ENCODE measurements around the gene PLCH1.

Gene PLCH1

GRCh38 chr3:155370764-155371503, 373.9 kb downstream of the PLCH1 start:
- DNase-seq (ENCODE audit: low spot score) = no peak

GRCh38 chr3:155370198-155370597, 374.7 kb downstream of the PLCH1 start:
- DNase-seq (ENCODE audit: low spot score) = no peak

- no peak for DNase-seq (ENCODE audit: low spot score)
Measured at GRCh38 chr3:155369735-155370134, 375.1 kb downstream of the PLCH1 start.

- DNase-seq (ENCODE audit: low spot score) = no peak
Measured at GRCh38 chr3:155369244-155369643, 375.6 kb downstream of the PLCH1 start.

- no peak for DNase-seq (ENCODE audit: low spot score)
Measured at GRCh38 chr3:155368786-155369185, 376.1 kb downstream of the PLCH1 start.

- no peak for DNase-seq (ENCODE audit: low spot score)
Measured at GRCh38 chr3:155367506-155367905, 377.4 kb downstream of the PLCH1 start.

GRCh38 chr3:155365178-155365783, 379.6 kb downstream of the PLCH1 start:
- no peak for DNase-seq (ENCODE audit: low spot score)

- DNase-seq (ENCODE audit: low spot score) = no peak
Measured at GRCh38 chr3:155364492-155364891, 380.4 kb downstream of the PLCH1 start.

GRCh38 chr3:155363690-155364070, 381.2 kb downstream of the PLCH1 start:
- no peak for DNase-seq (ENCODE audit: low spot score)

- no peak for DNase-seq (ENCODE audit: low spot score)
Measured at GRCh38 chr3:155362808-155363689, 381.8 kb downstream of the PLCH1 start.

- DNase-seq (ENCODE audit: low spot score) = no peak
Measured at GRCh38 chr3:155360281-155360680, 384.6 kb downstream of the PLCH1 start.

- no peak for DNase-seq (ENCODE audit: low spot score)
Measured at GRCh38 chr3:155356594-155357370, 388.1 kb downstream of the PLCH1 start.

GRCh38 chr3:155354658-155355057, 390.2 kb downstream of the PLCH1 start:
- DNase-seq (ENCODE audit: low spot score) = no peak

GRCh38 chr3:155352900-155353490, 391.9 kb downstream of the PLCH1 start:
- DNase-seq (ENCODE audit: low spot score) = peak; percentile 47

- no peak for DNase-seq (ENCODE audit: low spot score)
Measured at GRCh38 chr3:155350571-155350970, 394.3 kb downstream of the PLCH1 start.

GRCh38 chr3:155347901-155348300, 397.0 kb downstream of the PLCH1 start:
- DNase-seq (ENCODE audit: low spot score) = no peak

GRCh38 chr3:155342344-155342743, 402.5 kb downstream of the PLCH1 start:
- DNase-seq (ENCODE audit: low spot score) = no peak

GRCh38 chr3:155339052-155339451, 405.8 kb downstream of the PLCH1 start:
- DNase-seq (ENCODE audit: low spot score) = no peak

GRCh38 chr3:155335724-155336354, 409.0 kb downstream of the PLCH1 start:
- no peak for DNase-seq (ENCODE audit: low spot score)

GRCh38 chr3:155334914-155335723, 409.8 kb downstream of the PLCH1 start:
- DNase-seq (ENCODE audit: low spot score) = no peak

All from LoVo (cell line).